ENCODE results near the gene IL17B. TPM values are rescaled to one million over a fixed set of nuclear protein-coding genes. Genes with fewer than 3 reads are reported as not detected.

IL17B gene
- total RNA-seq, 1 donor from 2014 or later: 0.46 TPM

GRCh38 chr5:149412783-149413476 is 33.8 kb upstream of the IL17B start:
- Mint-ChIP-seq H3K27me3 (no peaks in the 10 kb centered on the region), H3K27ac (no peak overlapping the region), H3K9me3 (no peaks in the 10 kb centered on the region), H3K4me1 (ENCODE audit: unreplicated experiment) (peaks cover 30% of the 10 kb centered on the region), H3K36me3 (no peaks in the 10 kb centered on the region), H3K4me3 (no peak overlapping the region)
- TF ChIP-seq, protein P1, sequence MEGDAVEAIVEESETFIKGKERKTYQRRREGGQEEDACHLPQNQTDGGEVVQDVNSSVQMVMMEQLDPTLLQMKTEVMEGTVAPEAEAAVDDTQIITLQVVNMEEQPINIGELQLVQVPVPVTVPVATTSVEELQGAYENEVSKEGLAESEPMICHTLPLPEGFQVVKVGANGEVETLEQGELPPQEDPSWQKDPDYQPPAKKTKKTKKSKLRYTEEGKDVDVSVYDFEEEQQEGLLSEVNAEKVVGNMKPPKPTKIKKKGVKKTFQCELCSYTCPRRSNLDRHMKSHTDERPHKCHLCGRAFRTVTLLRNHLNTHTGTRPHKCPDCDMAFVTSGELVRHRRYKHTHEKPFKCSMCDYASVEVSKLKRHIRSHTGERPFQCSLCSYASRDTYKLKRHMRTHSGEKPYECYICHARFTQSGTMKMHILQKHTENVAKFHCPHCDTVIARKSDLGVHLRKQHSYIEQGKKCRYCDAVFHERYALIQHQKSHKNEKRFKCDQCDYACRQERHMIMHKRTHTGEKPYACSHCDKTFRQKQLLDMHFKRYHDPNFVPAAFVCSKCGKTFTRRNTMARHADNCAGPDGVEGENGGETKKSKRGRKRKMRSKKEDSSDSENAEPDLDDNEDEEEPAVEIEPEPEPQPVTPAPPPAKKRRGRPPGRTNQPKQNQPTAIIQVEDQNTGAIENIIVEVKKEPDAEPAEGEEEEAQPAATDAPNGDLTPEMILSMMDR (conservative IDR thresholded peaks at IDR 0.05): no peak
- no peak for DNase-seq (ENCODE audit: extremely low spot score, unreplicated experiment)

GRCh38 chr5:149411738-149412519 is 32.8 kb upstream of the IL17B start:
- no peaks in the 10 kb centered on the region for H3K9me3 Mint-ChIP-seq
- TF ChIP-seq, protein P1 (conservative IDR thresholded peaks at IDR 0.05): no peak
- peaks cover 27% of the 10 kb centered on the region for H3K4me1 Mint-ChIP-seq (ENCODE audit: unreplicated experiment)
- no peaks in the 10 kb centered on the region for H3K27me3 Mint-ChIP-seq
- H3K36me3 Mint-ChIP-seq: no peaks in the 10 kb centered on the region
- no peak for DNase-seq (ENCODE audit: extremely low spot score, unreplicated experiment)
- no peak overlapping the region for H3K4me3 Mint-ChIP-seq
- H3K27ac Mint-ChIP-seq: no peak overlapping the region

- Mint-ChIP-seq H3K27ac (no peak overlapping the region), H3K4me3 (no peak overlapping the region), H3K4me1 (ENCODE audit: unreplicated experiment) (peaks cover 32% of the 10 kb centered on the region), H3K9me3 (no peaks in the 10 kb centered on the region), H3K27me3 (no peaks in the 10 kb centered on the region), H3K36me3 (no peaks in the 10 kb centered on the region)
- TF ChIP-seq, protein P1 (conservative IDR thresholded peaks at IDR 0.05): no peak
- no peak for DNase-seq (ENCODE audit: extremely low spot score, unreplicated experiment)
Observed at GRCh38 chr5:149410721-149411432, 31.8 kb upstream of the IL17B start.

GRCh38 chr5:149410071-149410470 is 31.0 kb upstream of the IL17B start:
- Mint-ChIP-seq H3K4me3 (peak overlapping the region; percentile 93), H3K27ac (no peak overlapping the region), H3K36me3 (no peaks in the 10 kb centered on the region), H3K27me3 (no peaks in the 10 kb centered on the region), H3K4me1 (ENCODE audit: unreplicated experiment) (peaks cover 36% of the 10 kb centered on the region), H3K9me3 (no peaks in the 10 kb centered on the region)
- DNase-seq (ENCODE audit: extremely low spot score, unreplicated experiment): no peak
- TF ChIP-seq, protein P1 (conservative IDR thresholded peaks at IDR 0.05): no peak

- TF ChIP-seq, protein P1 (conservative IDR thresholded peaks at IDR 0.05): no peak
- Mint-ChIP-seq H3K36me3 (no peaks in the 10 kb centered on the region), H3K27ac (no peak overlapping the region), H3K27me3 (no peaks in the 10 kb centered on the region), H3K4me1 (ENCODE audit: unreplicated experiment) (peaks cover 37% of the 10 kb centered on the region), H3K4me3 (peak overlapping the region; percentile 93), H3K9me3 (no peaks in the 10 kb centered on the region)
- no peak for DNase-seq (ENCODE audit: extremely low spot score, unreplicated experiment)
Observed at GRCh38 chr5:149409268-149409948, 30.3 kb upstream of the IL17B start.

Data from type B pancreatic cell (in vitro differentiated cells).